ENCODE results near the gene ADAMTS18.
"Not testable (repeated sequence)": the region's sequence is repeated elsewhere in the genome, so short reads cannot be mapped to it uniquely, and the experiment has no call there.

Gene ADAMTS18

GRCh38 chr16:77434530-77435271 lies at the start of gene ADAMTS18:
Gene ADAMTS18, minus strand, starts transcription at chr16:77435034. Its CDS starts 339 bp downstream, at chr16:77434695.
- DNase-seq, result no peak

- DNase-seq, result no peak
Measured at GRCh38 chr16:77480681-77481315, 46.0 kb upstream of the ADAMTS18 start.

DNA sequence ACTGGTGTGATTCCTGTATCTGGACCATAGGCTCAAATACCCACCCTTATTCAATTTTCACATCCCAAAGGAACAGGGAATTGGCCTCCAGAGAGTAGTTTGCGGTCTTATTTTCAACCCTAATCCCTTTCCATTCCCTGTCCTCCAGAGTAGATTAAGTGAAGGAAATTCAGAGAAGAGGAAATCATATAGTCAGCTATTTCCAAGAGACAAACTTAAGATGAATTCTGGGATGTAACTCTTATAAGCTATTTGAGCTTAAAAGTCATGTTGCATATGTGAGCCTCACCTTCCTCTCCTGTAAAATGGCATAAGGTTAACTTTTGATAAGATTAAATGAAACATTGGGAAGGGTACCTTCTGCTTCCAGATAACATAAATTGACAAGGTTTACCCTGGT lies 37.4 kb upstream of the ADAMTS18 start:
- no peak for DNase-seq

DNA sequence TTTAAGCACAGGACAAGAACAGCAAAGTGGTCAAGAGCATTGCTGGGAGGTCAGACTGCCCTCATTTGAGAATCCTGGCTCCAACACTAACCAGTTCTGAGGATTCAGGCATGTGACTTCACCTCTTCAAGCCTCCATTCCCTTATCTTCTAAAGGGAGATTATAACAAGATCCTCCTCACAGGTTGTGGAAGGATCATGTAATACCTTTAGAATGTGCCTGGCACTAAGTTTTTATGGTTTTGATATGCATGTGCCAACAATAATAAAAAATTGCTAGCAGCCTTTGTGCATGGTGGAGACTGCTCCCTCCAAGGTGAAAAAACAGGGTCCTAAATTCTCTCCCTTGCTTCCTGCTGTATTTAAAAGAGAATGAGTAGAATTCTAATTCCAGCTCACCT lies 36.0 kb upstream of the ADAMTS18 start:
- DNase-seq, result no peak

DNA sequence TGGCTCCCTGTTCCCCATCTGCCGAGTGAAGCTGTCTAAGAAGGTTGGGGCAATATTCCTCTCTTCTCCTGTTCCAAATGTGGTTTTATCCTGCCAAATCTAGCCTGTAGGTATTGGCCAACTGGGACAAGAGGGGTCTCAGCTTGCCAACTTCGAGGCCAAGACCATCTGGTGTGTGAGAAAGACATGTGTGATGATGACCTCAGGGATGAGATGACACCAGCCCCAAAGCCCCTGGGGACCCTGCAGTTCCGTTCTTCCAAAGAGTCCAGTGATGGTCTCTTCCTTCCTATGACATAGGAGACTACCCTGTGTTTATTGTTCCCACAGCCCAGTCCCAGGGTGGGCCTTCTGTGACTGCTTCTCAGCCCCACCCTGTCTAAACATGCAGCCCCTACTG lies 34.8 kb upstream of the ADAMTS18 start:
- DNase-seq, result no peak

DNA sequence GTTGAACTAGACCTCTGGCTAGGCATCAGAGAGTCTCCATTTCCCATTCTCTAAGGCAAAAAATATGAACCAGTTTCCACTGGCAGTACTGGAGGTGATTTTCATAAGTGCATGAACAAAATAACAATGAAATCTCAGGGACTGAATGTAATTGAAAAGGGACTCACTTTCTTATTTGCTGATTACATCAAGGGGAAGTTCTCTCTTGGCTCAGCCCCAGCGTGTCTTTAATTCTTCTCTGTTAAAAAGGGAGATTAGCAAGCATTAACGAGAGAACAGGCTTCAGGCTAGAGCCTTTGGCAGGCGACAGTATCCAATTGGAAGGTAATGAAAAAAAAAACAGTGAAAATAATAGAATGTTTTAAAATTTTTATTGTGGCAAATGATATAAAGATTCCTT lies 34.0 kb upstream of the ADAMTS18 start:
- DNase-seq, result no peak

- no peak for DNase-seq
Measured at GRCh38 chr16:77467821-77468335, 33.0 kb upstream of the ADAMTS18 start.

DNA sequence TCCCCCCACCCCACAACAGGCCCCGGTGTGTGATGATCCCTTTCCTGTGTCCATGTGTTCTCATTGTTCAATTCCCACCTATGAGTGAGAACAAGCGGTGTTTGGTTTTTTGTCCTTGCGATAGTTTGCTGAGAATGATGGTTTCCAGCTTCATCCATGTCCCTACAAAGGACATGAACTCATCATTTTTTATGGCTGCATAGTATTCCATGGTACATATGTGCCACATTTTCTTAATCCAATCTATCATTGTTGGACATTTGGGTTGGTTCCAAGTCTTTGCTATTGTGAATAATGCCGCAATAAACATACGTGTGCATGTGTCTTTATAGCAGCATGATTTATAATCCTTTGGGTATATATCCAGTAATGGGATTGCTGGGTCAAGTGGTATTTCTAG lies 28.8 kb upstream of the ADAMTS18 start:
- DNase-seq, result not testable (repeated sequence)

DNA sequence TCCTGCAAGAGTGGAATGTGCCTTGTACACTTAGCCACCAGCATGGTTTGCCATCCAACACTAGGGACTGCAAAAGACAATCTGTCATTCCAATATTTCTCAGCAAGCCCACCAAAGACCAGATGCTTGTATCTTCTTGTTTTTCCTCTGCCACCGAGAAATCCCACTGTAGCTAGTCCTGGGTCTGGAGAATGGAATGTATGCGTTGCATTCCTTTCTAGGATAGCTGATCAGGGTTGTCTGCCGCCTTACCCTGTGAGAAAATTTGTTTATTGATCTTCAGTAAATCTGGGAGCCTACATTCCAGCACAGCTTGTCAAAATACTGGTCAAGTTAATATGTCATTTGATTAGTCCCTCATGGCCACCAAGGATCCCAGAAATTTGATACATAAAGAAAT lies 28.1 kb upstream of the ADAMTS18 start:
- DNase-seq, result no peak

- DNase-seq, result no peak
Measured at GRCh38 chr16:77459534-77460254, 24.9 kb upstream of the ADAMTS18 start.

GRCh38 chr16:77457046-77457445 lies 22.2 kb upstream of the ADAMTS18 start:
- no peak for DNase-seq

GRCh38 chr16:77452243-77452642 lies 17.4 kb upstream of the ADAMTS18 start:
- no peak for DNase-seq

- DNase-seq, result no peak
Measured at GRCh38 chr16:77450790-77451487, 16.1 kb upstream of the ADAMTS18 start.

DNA sequence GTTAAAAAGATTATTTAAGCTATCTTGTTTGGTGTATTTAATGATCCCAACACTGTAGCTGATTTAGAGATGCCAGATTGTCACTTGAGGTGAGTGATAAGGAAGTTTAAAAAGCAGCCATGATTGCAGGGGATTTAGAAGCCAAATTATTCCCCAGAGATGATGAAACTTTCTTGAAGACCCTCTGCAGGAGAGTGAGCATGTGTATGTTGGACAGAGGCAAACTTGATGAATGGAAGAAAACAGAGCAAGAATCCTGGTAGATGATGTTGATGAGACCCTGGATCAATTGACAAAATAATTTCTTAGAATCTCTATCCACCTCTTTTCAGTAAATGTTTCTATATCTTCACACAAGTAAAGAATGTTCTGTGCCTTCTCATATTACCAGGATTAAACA lies 14.4 kb upstream of the ADAMTS18 start:
- DNase-seq, result no peak

DNA sequence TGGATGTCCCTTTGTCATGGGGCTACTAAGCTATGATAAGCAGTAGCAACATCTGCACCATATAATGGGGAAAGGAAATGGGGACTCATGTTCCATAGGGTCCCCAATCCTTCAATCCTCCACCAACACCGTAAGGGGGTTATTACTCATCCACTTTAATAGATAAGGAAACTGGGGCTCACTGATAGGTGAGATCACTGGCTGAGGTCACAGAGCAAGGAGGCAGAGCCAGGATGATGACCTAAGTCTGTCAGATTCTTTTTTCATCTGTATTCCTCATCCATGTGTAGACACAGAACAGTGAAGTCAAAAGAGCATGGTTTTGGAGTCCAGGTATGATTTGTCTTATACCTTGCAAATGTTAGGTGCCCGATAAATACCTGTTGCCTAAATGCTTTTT lies 10.5 kb upstream of the ADAMTS18 start:
- DNase-seq, result no peak

GRCh38 chr16:77444147-77444460 lies 9.3 kb upstream of the ADAMTS18 start:
- DNase-seq, result no peak

GRCh38 chr16:77443357-77444146 lies 8.7 kb upstream of the ADAMTS18 start:
- no peak for DNase-seq

DNA sequence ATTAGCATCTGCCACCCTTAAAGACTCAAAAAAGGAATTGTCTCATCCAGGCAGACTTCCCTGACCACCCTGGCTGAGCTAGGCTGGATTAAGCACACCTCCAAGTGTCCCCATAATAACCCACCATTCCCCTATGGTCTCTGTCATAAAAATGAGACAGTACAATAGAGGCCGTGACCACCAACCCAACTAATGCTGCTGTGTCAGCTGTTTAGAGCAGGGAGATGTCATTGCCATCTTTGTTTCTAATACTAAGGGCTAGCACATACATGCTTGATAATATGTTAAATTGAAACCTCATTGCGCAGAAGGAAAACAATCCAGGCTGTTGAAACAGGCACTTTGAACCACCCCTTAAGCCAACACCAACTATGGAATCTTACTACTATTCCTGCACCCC lies 7.2 kb upstream of the ADAMTS18 start:
- no peak for DNase-seq

DNA sequence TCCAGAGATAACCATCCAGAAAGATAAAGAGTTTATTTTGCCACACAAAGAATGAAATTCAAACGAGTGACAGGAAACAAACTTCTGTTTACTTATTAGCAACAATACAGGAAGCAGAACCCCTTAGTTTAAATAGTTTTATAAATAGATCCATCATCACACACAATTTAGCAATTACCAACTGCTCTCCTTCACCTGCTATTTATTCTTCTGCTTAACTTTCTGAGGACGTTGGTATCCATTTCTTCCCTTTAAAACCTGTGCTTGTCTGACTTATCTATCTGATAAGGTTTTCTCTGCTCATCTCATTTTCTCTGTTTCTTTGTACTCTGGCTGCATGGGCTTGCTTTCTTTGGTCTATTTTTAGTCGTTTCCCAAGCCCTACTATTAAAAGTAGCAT lies 4.3 kb upstream of the ADAMTS18 start:
- no peak for DNase-seq

GRCh38 chr16:77437859-77438258 lies 3.0 kb upstream of the ADAMTS18 start:
- DNase-seq, result no peak

DNA sequence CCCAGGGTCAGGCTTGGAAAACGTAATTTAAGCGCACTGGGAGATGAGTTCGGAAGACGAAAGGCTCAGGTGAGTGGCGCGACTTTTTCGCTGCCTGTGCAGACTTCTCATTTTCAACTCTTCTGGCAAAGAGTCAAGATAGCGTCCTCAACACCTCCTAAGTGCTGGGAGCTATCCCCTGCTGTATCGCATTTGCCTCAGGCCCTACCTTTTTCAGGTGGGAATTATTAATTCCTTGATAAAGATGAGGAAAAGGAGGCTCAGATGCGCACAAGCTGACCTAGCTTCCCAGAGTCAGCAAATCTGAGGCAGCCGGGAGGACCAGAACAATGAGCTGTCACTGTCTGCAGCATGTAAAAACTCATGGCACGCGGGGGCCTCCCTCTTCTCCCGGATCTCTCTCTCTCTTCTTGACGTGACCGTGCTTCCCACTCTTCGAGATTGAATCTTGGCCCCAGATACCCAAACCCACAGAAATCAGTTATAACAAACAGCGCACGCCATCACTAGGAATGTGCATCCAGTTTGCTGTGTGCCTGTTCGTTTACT lies 512 bp upstream of the ADAMTS18 start:
- DNase-seq, result no peak

DNA sequence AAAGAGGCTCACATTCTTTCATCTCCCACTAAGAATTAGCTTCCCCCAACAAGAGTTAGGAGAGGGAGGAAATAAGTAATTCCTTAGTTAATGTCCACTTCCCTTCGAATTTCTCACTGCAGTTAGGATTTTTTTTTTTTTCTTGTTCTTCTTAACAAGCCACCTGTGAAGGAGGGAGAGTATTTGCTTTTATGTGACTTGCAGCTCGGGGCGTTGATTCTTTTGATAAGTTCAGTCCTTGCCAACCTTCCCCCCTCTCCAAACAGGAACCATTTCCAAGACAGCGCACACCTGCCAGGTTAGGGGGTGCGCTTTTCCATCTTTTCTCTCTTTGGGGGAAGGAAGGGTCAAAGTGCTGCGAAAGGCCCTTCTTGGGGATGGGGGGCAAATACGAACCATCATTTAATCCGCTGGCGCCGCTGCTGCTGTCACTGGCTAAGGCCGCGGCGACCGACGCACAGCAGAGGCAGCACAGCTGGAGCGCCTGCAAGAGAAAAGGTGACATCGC lies 758 bp downstream of the ADAMTS18 start:
- DNase-seq, result no peak

Data from hippocampal formation (tissue), 2 donors.